ENCODE measurements around the gene COL19A1. TPM values are rescaled to one million over a fixed set of nuclear protein-coding genes. Genes with fewer than 3 reads are reported as not detected.

COL19A1 gene
- total RNA-seq, 2 experiments from 2014 or later = 0.03 TPM; not detected in 1

- no TSS peak for BruUV-seq (replicated peaks)
- H3K79me2 ChIP-seq (ENCODE audit: insufficient read depth, low read depth, low read length) = no peaks in the 10 kb centered on the region
These were observed 648 bp downstream of the COL19A1 start for GRCh38 chr6:69866770-69867638.

GRCh38 chr6:69867639-69867976, 1.3 kb downstream of the COL19A1 start:
- CTCF ChIA-PET (ENCODE audit: unreplicated experiment) = interaction anchor here (1.5 kb wide), 1 partner anchor 14 kb away, joined by 5 read pairs; no protein-coding TSS in a partner anchor
- no peak overlapping the region for H3K27ac ChIP-seq (ENCODE audit: low read depth, low read length, poor library complexity, severe bottlenecking)

More at GRCh38 chr6:69866770-69867638, 648 bp downstream of the COL19A1 start:
- H4K20me1 ChIP-seq (ENCODE audit: insufficient read depth, low read length) = 0 out of 2 replicates have a peak, but pooled peaks cover 5% of the 10 kb centered on the region
- DNase-seq (ENCODE audit: low spot score) = peak; percentile 79
- H3K27ac ChIP-seq (ENCODE audit: low read depth, low read length, poor library complexity, severe bottlenecking) = no peak overlapping the region
- H3K36me3 ChIP-seq (ENCODE audit: insufficient read depth, low read length) = no peaks in the 10 kb centered on the region
- H3K4me1 ChIP-seq (ENCODE audit: insufficient read depth, low read length, poor library complexity, severe bottlenecking) = peaks cover 12% of the 10 kb centered on the region
- no peaks in the 10 kb centered on the region for H3K9me3 ChIP-seq (ENCODE audit: low read length)
- H3K4me3 ChIP-seq (ENCODE audit: low read depth, low read length, poor library complexity, severe bottlenecking) = peak overlapping the region; percentile 68
- peak overlapping the region; percentile 91 for H3K4me2 ChIP-seq (ENCODE audit: low read length)
- H2AFZ ChIP-seq (ENCODE audit: low read length) = peak overlapping the region; percentile 73; the same call in 1 of the 2 replicates
- CTCF ChIA-PET (ENCODE audit: unreplicated experiment) = interaction anchor here (1.5 kb wide), 1 partner anchor 14 kb away, joined by 5 read pairs; no protein-coding TSS in a partner anchor
- no peaks in the 10 kb centered on the region for H3K9me2 ChIP-seq (ENCODE audit: insufficient read depth, low read length)
- TF ChIP-seq EZH2phosphoT487 (IDR thresholded peaks at IDR 0.05; ENCODE audit: borderline replicate concordance, low read depth, low read length) = no peak
- peak; percentile 49; the same call in 1 of the 2 replicates for TF ChIP-seq CTCF (conservative IDR thresholded peaks at IDR 0.05; ENCODE audit: low read length)
- intact Hi-C loops (cut with micrococcal nuclease; ENCODE audit: unreplicated experiment) = loop anchor here (2.0 to 5.0 kb wide), 2 partner anchors 50 to 70 kb away; partner anchors contain the start of gene LMBRD1
- POLR2A ChIA-PET = interaction anchor here (0.6 to 1.8 kb wide), 4 partner anchors 14 to 86 kb away, joined by 3 to 5 read pairs (median 4); no protein-coding TSS in a partner anchor

More at GRCh38 chr6:69867639-69867976, 1.3 kb downstream of the COL19A1 start:
- no TSS peak for BruUV-seq (replicated peaks)
- Histone ChIP-seq H2AFZ (ENCODE audit: low read length) (peak overlapping the region; percentile 73; the same call in 1 of the 2 replicates), H3K4me1 (ENCODE audit: insufficient read depth, low read length, poor library complexity, severe bottlenecking) (peaks cover 12% of the 10 kb centered on the region), H4K20me1 (ENCODE audit: insufficient read depth, low read length) (0 out of 2 replicates have a peak, but pooled peaks cover 5% of the 10 kb centered on the region), H3K4me2 (ENCODE audit: low read length) (peak overlapping the region; percentile 91), H3K36me3 (ENCODE audit: insufficient read depth, low read length) (no peaks in the 10 kb centered on the region), H3K4me3 (ENCODE audit: low read depth, low read length, poor library complexity, severe bottlenecking) (peak overlapping the region; percentile 68), H3K79me2 (ENCODE audit: insufficient read depth, low read depth, low read length) (no peaks in the 10 kb centered on the region), H3K9me2 (ENCODE audit: insufficient read depth, low read length) (no peaks in the 10 kb centered on the region), H3K9me3 (ENCODE audit: low read length) (no peaks in the 10 kb centered on the region)
- POLR2A ChIA-PET = interaction anchor here (0.6 to 1.2 kb wide), 3 partner anchors 14 to 86 kb away, joined by 3 to 4 read pairs (median 3); no protein-coding TSS in a partner anchor
- DNase-seq (ENCODE audit: low spot score) = no peak
- intact Hi-C loops (cut with micrococcal nuclease; ENCODE audit: unreplicated experiment) = loop anchor here (2.0 to 5.0 kb wide), 2 partner anchors 51 to 70 kb away; partner anchors contain the start of gene LMBRD1
- no peak for TF ChIP-seq EZH2phosphoT487 (IDR thresholded peaks at IDR 0.05; ENCODE audit: borderline replicate concordance, low read depth, low read length)
- no peak for TF ChIP-seq CTCF (conservative IDR thresholded peaks at IDR 0.05; ENCODE audit: low read length)
